ENCODE data around the gene TEX48. TPM values are rescaled to one million over a fixed set of nuclear protein-coding genes. Genes with fewer than 3 reads are reported as not detected.

TEX48 gene
- total RNA-seq, 1 donor from 2014 or later, result not detected

DNA sequence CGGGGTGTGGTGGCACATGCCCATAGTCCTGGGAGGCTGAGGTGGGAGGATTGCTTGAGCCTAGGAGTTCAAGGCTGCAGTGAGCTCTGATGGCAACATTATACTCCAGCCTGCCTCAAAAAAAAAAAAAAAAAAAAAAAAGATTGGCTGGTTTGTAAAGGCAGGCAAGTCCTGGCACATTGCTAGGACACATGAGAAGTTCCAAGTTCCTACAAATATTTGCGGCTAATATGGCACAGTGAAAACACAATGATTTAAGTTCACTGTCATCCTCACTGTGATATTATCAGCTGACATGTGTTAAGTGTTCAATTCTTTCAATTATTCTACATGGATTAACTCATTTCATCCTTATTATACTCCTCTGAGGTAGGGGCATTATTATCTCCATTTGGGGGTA, 50.8 kb downstream of the TEX48 start:
- TF ChIP-seq, protein P1, sequence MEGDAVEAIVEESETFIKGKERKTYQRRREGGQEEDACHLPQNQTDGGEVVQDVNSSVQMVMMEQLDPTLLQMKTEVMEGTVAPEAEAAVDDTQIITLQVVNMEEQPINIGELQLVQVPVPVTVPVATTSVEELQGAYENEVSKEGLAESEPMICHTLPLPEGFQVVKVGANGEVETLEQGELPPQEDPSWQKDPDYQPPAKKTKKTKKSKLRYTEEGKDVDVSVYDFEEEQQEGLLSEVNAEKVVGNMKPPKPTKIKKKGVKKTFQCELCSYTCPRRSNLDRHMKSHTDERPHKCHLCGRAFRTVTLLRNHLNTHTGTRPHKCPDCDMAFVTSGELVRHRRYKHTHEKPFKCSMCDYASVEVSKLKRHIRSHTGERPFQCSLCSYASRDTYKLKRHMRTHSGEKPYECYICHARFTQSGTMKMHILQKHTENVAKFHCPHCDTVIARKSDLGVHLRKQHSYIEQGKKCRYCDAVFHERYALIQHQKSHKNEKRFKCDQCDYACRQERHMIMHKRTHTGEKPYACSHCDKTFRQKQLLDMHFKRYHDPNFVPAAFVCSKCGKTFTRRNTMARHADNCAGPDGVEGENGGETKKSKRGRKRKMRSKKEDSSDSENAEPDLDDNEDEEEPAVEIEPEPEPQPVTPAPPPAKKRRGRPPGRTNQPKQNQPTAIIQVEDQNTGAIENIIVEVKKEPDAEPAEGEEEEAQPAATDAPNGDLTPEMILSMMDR (IDR thresholded peaks at IDR 0.05), result no peak
- peaks cover 66 to 70% of the 10 kb centered on the region in 2 donors for H3K36me3 ChIP-seq
- intact Hi-C loops (cut with DNase I), result no loop called here
- no peaks in the 10 kb centered on the region for H3K27me3 ChIP-seq
- no peaks in the 10 kb centered on the region for H3K4me1 ChIP-seq
- no peak for DNase-seq (ENCODE audit: low spot score in 2 of 2)
- no peaks in the 10 kb centered on the region for H3K9me3 ChIP-seq
- no peak overlapping the region for H3K4me3 ChIP-seq
- H3K27ac ChIP-seq, result no peak overlapping the region

DNA sequence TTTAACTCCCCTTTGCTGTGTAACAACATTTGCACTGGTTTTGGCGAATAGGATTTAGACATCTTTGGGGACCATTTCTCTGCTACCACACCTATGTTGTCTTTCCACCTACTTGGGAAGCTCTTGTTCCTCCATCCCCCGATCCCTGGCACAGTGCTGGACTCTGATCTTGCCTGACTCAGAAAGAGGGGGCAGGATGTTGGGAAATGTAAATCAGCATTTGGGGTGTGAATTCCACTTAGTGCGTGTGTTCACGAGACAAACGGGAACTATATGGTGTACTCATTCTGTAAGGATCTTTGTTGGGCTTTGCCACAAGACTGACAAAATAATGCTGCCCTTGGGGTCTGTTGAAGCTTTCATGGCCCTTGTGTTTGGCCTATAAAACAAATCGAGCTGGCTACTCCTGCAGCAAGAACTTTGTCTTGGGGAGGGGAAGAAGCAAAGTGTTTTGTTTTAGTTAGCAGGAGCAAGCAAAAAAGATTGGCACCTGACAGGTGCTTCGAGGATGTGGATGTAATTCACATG, 52.4 kb downstream of the TEX48 start:
- Histone ChIP-seq H3K27ac (no peak overlapping the region), H3K4me3 (no peak overlapping the region), H3K4me1 (no peaks in the 10 kb centered on the region), H3K36me3 (peaks cover 64 to 65% of the 10 kb centered on the region in 2 donors), H3K9me3 (no peaks in the 10 kb centered on the region), H3K27me3 (no peaks in the 10 kb centered on the region)
- DNase-seq (ENCODE audit: low spot score in 2 of 2), result no peak
- TF ChIP-seq, protein P1 (IDR thresholded peaks at IDR 0.05), result no peak
- intact Hi-C loops (cut with DNase I), result no loop called here

DNA sequence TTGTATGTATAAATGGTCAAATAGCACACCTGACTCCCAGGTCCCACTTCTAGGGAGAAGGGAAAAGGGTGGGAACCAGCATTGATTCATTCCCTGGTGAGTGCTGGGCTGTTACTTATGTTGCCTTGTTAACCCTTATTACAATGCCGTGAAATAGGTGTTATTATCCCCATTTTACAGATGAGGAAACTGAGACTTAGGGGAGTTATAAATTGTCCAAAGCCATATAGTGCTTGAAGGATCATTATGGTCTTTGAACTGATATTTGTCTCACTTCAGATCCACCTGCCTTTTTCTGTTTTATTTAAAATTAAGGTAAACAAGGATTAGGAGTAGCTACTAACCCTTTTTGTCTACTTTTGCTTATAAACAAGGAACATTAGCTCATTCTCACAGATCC, 54.4 kb downstream of the TEX48 start:
- Histone ChIP-seq H3K36me3 (peaks cover 46 to 49% of the 10 kb centered on the region in 2 donors), H3K9me3 (no peaks in the 10 kb centered on the region), H3K4me3 (no peak overlapping the region), H3K4me1 (no peaks in the 10 kb centered on the region), H3K27me3 (no peaks in the 10 kb centered on the region), H3K27ac (no peak overlapping the region)
- no peak for DNase-seq (ENCODE audit: low spot score in 2 of 2)
- intact Hi-C loops (cut with DNase I), result no loop called here
- TF ChIP-seq, protein P1 (IDR thresholded peaks at IDR 0.05), result no peak

DNA sequence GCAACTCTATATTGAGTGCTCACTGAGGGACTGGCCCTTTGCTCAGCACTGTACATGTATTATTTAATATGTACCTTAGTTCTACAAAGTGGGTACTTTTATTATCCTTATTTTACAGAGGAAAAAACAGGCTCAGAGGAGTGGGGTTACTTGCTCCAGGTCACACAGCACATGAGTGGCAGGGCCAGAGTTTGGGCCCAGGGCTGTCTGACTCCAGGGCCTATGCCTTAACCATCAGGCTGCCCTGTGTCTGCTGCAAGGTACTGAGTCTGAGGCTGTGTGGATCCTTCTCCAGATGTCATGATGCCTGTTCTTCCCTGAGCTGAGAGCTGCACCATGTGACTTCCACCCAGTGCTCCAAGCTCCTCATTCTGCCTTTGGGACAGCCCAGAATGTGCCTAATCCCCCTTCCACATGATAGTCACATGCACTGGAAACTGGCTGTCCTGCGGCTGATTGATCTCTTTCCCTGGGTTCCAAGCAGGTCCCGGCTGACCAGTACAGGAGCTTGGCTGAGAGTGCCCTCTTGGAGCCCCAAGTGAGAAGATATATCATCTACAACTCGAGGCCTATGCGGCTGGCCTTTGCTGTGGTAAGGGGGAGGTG, 55.5 kb downstream of the TEX48 start:
- Histone ChIP-seq H3K27me3 (no peaks in the 10 kb centered on the region), H3K27ac (no peak overlapping the region), H3K9me3 (no peaks in the 10 kb centered on the region), H3K4me3 (no peak overlapping the region), H3K4me1 (peaks cover 0 to 3% of the 10 kb centered on the region in 2 donors), H3K36me3 (peaks cover 39 to 45% of the 10 kb centered on the region in 2 donors)
- intact Hi-C loops (cut with DNase I), result no loop called here
- no peak for DNase-seq (ENCODE audit: low spot score in 2 of 2)
- TF ChIP-seq, protein P1 (IDR thresholded peaks at IDR 0.05), result no peak

DNA sequence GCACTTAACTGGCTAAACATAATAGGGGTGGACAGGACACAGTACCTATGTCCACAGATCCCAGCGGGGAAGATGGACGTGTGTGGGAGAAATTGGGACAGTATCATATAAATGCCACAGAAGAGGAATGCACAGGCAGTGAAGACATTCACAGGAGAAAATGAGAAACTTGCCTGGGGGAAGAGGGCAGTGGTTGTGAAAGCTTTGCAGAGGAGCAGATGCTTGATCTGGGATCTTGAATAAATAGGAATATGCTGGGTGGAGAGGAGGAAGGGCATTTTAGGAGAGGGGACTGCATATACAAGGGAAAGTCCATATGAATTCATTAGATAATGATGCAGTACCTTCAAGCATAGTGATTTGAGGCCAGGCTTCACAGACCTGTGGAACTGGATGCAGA, 57.3 kb downstream of the TEX48 start:
- no peak overlapping the region for H3K4me3 ChIP-seq
- TF ChIP-seq, protein P1 (IDR thresholded peaks at IDR 0.05), result no peak
- H3K9me3 ChIP-seq, result no peaks in the 10 kb centered on the region
- H3K27ac ChIP-seq, result no peak overlapping the region
- intact Hi-C loops (cut with DNase I), result no loop called here
- no peak for DNase-seq (ENCODE audit: low spot score in 2 of 2)
- H3K27me3 ChIP-seq, result no peaks in the 10 kb centered on the region
- peaks cover 0 to 3% of the 10 kb centered on the region in 2 donors for H3K4me1 ChIP-seq
- H3K36me3 ChIP-seq, result peaks cover 27 to 33% of the 10 kb centered on the region in 2 donors
